ENCODE results near the gene EFCAB6.

EFCAB6 gene

GRCh38 chr22:43844560-43845545 lies 32.7 kb upstream of the EFCAB6 start:
- no peaks in the 10 kb centered on the region for H3F3A ChIP-seq (ENCODE audit: insufficient read depth, low read length)
- peaks cover 8% of the 10 kb centered on the region; the same call in 1 of the 2 replicates for H3K27me3 ChIP-seq (ENCODE audit: insufficient read depth, low read length)
- no peaks in the 10 kb centered on the region for H3K9me3 ChIP-seq (ENCODE audit: low read length)
- H2AFZ ChIP-seq (ENCODE audit: low read length) = no peak overlapping the region
- no peak overlapping the region for H3K27ac ChIP-seq (ENCODE audit: low read depth, low read length, poor library complexity, severe bottlenecking)
- H3K9me2 ChIP-seq (ENCODE audit: low read depth, low read length) = no peaks in the 10 kb centered on the region
- TF ChIP-seq EZH2 (IDR thresholded peaks at IDR 0.05; ENCODE audit: borderline replicate concordance, low read length) (no peak), CTCF (IDR thresholded peaks at IDR 0.05; ENCODE audit: low read length) (no peak)
- H3K4me3 ChIP-seq (ENCODE audit: low read depth, low read length, poor library complexity, severe bottlenecking) = no peak overlapping the region
- H3K36me3 ChIP-seq (ENCODE audit: insufficient read depth, low read length) = no peaks in the 10 kb centered on the region
- H3K4me1 ChIP-seq (ENCODE audit: insufficient read depth, low read length, severe bottlenecking) = no peaks in the 10 kb centered on the region
- no peaks in the 10 kb centered on the region for H3K79me2 ChIP-seq (ENCODE audit: insufficient read depth, low read length)
- no peak overlapping the region for H3K4me2 ChIP-seq (ENCODE audit: low read length)
- H3K9ac ChIP-seq (ENCODE audit: low read length) = no peak overlapping the region
- no peaks in the 10 kb centered on the region for H4K20me1 ChIP-seq (ENCODE audit: insufficient read depth, low read length)

DNA sequence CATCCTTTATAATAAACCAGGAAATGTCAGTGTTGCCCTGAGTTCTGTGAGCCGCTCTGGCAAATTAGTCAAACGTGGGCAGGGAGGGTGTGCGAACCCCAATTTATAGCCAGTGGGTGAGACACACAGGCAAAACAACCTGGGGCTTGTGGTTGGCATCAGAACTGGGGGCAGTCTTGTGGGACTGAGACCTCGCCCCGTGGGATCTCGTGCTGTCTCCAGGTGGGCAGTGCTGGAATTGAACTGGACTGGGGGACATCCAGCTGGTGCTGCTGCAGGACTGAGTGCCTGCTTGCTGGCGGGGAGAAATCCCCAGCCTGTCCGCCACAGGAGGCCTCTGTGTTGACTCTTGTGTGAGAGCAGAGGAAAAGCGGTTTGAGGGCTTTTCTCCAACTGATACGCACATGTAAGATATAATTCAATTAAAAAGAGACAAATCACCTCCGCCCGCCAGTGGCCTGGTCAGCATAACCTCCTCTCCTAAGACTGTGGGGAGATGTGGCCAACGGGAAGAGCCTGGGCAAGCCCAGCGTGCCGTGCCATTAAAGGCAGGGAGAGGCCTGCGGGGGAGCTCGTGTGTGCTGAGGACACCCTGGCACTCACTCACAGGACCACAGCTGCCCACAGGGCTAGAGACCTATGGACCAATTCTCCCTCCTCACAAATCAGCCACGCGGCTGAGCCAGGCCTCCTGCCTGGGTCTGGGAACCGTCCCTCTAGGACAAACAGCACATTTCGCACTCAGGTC lies 31.9 kb upstream of the EFCAB6 start:
- no peaks in the 10 kb centered on the region for H3K9me2 ChIP-seq (ENCODE audit: low read depth, low read length)
- H4K20me1 ChIP-seq (ENCODE audit: insufficient read depth, low read length) = no peaks in the 10 kb centered on the region
- H3K27me3 ChIP-seq (ENCODE audit: insufficient read depth, low read length) = peaks cover 8% of the 10 kb centered on the region; the same call in 1 of the 2 replicates
- no peaks in the 10 kb centered on the region for H3K36me3 ChIP-seq (ENCODE audit: insufficient read depth, low read length)
- H3K79me2 ChIP-seq (ENCODE audit: insufficient read depth, low read length) = no peaks in the 10 kb centered on the region
- no peaks in the 10 kb centered on the region for H3K4me1 ChIP-seq (ENCODE audit: insufficient read depth, low read length, severe bottlenecking)
- H3K27ac ChIP-seq (ENCODE audit: low read depth, low read length, poor library complexity, severe bottlenecking) = no peak overlapping the region
- no peak overlapping the region for H3K4me3 ChIP-seq (ENCODE audit: low read depth, low read length, poor library complexity, severe bottlenecking)
- no peaks in the 10 kb centered on the region for H3F3A ChIP-seq (ENCODE audit: insufficient read depth, low read length)
- H2AFZ ChIP-seq (ENCODE audit: low read length) = no peak overlapping the region
- no peak overlapping the region for H3K4me2 ChIP-seq (ENCODE audit: low read length)
- no peak overlapping the region for H3K9ac ChIP-seq (ENCODE audit: low read length)
- TF ChIP-seq CTCF (IDR thresholded peaks at IDR 0.05; ENCODE audit: low read length) (no peak), EZH2 (IDR thresholded peaks at IDR 0.05; ENCODE audit: borderline replicate concordance, low read length) (no peak)
- no peaks in the 10 kb centered on the region for H3K9me3 ChIP-seq (ENCODE audit: low read length)

DNA sequence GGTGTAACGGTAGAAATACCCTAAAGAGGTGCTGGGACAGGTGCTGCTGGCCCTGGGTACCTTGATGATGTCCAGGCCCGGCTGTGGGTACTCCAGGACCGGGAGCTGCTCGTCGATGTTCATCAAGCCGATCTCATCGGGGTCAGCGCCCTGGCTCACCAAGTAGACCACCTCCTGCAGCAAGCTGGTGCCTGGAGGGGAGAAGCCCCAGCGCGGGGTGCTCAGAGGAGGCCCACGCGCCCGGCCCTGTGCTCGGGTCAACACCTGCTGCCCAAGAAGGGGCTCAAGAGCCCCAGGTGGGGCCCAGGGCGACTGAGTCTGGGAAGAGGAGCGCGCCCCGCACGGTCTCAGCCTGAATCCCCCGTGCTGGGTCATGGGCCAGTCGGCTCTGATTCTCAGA lies 29.6 kb upstream of the EFCAB6 start:
- H3K4me2 ChIP-seq (ENCODE audit: low read length) = no peak overlapping the region
- H3K4me3 ChIP-seq (ENCODE audit: low read depth, low read length, poor library complexity, severe bottlenecking) = no peak overlapping the region
- no peak overlapping the region for H3K9ac ChIP-seq (ENCODE audit: low read length)
- H3K9me2 ChIP-seq (ENCODE audit: low read depth, low read length) = no peaks in the 10 kb centered on the region
- H4K20me1 ChIP-seq (ENCODE audit: insufficient read depth, low read length) = no peaks in the 10 kb centered on the region
- H3K79me2 ChIP-seq (ENCODE audit: insufficient read depth, low read length) = no peaks in the 10 kb centered on the region
- no peak overlapping the region for H3K27ac ChIP-seq (ENCODE audit: low read depth, low read length, poor library complexity, severe bottlenecking)
- H3K9me3 ChIP-seq (ENCODE audit: low read length) = no peaks in the 10 kb centered on the region
- H2AFZ ChIP-seq (ENCODE audit: low read length) = no peak overlapping the region
- no peaks in the 10 kb centered on the region for H3K36me3 ChIP-seq (ENCODE audit: insufficient read depth, low read length)
- H3K4me1 ChIP-seq (ENCODE audit: insufficient read depth, low read length, severe bottlenecking) = no peaks in the 10 kb centered on the region
- no peaks in the 10 kb centered on the region for H3F3A ChIP-seq (ENCODE audit: insufficient read depth, low read length)
- TF ChIP-seq EZH2 (IDR thresholded peaks at IDR 0.05; ENCODE audit: borderline replicate concordance, low read length) = no peak
- TF ChIP-seq CTCF (IDR thresholded peaks at IDR 0.05; ENCODE audit: low read length) = no peak
- peaks cover 8% of the 10 kb centered on the region; the same call in 1 of the 2 replicates for H3K27me3 ChIP-seq (ENCODE audit: insufficient read depth, low read length)
